ENCODE data around the gene C7orf33.

GRCh38 chr7:148622887-148623585, 32.5 kb downstream of the C7orf33 start:
- TF ChIP-seq, protein P1, sequence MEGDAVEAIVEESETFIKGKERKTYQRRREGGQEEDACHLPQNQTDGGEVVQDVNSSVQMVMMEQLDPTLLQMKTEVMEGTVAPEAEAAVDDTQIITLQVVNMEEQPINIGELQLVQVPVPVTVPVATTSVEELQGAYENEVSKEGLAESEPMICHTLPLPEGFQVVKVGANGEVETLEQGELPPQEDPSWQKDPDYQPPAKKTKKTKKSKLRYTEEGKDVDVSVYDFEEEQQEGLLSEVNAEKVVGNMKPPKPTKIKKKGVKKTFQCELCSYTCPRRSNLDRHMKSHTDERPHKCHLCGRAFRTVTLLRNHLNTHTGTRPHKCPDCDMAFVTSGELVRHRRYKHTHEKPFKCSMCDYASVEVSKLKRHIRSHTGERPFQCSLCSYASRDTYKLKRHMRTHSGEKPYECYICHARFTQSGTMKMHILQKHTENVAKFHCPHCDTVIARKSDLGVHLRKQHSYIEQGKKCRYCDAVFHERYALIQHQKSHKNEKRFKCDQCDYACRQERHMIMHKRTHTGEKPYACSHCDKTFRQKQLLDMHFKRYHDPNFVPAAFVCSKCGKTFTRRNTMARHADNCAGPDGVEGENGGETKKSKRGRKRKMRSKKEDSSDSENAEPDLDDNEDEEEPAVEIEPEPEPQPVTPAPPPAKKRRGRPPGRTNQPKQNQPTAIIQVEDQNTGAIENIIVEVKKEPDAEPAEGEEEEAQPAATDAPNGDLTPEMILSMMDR (IDR thresholded peaks at IDR 0.05; ENCODE audit: low read length): no peak
- TF ChIP-seq EZH2 (IDR thresholded peaks at IDR 0.05; ENCODE audit: borderline replicate concordance, low read length): no peak
